Gastrocnemius medialis (tissue), 4 donors: ENCODE data around the gene AKAP13. TPM values are rescaled to one million over a fixed set of nuclear protein-coding genes. Genes with fewer than 3 reads are reported as not detected.

Source experiments
- ATAC-seq, 2 donors: fragments of 150-250 bp; one replicate each; pipeline ENCODE4 v1.9.1; 2016
- DNase-seq, 2 donors: peaks; one replicate each; pipeline ENCODE4 v3.0.0-alpha.2; 2019
- H3K27ac ChIP-seq, 4 donors: fragments of 200-600 bp; sonication (generic); 1 replicate in 1 of 4; 2 replicates in 3 of 4; pipeline ENCODE4 v1.5.1; 2016 to 2018; ENCODE audit warnings: mild to moderate bottlenecking in 2 of 4, moderate library complexity in 1 of 4
- H3K27me3 ChIP-seq, 3 donors: fragments of 200-600 bp; sonication (generic) in 2 of 3; 1 replicate in 1 of 3; 2 replicates in 2 of 3; pipeline versions ENCODE4 v1.5.1 to v1.6.0; 2016 to 2019; ENCODE audit warnings: mild to moderate bottlenecking in 1 of 3, moderate library complexity in 1 of 3
- H3K36me3 ChIP-seq, 2 donors: fragments of 200-600 bp; sonication (generic) in 1 of 2; one replicate each; pipeline ENCODE4 v1.5.1; 2017 to 2018
- H3K4me1 ChIP-seq, 2 donors: fragments of 200-600 bp; sonication (generic) in 1 of 2; one replicate each; pipeline ENCODE4 v1.5.1; 2016 to 2017; ENCODE audit warnings: mild to moderate bottlenecking in 2 of 2
- H3K4me3 ChIP-seq, 4 donors: fragments of 200-600 bp; sonication (generic) in 3 of 4; 1 replicate in 1 of 4; 2 replicates in 3 of 4; pipeline ENCODE4 v1.5.1; 2016 to 2019; ENCODE audit warnings: mild to moderate bottlenecking in 2 of 4
- H3K9me3 ChIP-seq, 3 donors: fragments of 200-600 bp; sonication (generic) in 2 of 3; 1 replicate in 1 of 3; 2 replicates in 2 of 3; pipeline ENCODE4 v1.5.1; 2016 to 2019
- CTCF ChIP-seq, 5 experiments: fragments of 450-650 bp in 3 of 5; fragments of 200-600 bp in 2 of 5; sonication (generic) in 2 of 5; IDR thresholded peaks in 4 of 5; conservative IDR thresholded peaks in 1 of 5; 1 replicate in 4 of 5; 2 replicates in 1 of 5; pipeline ENCODE4 v1.5.1; 2016 to 2019; ENCODE audit warnings: antibody characterized with exemption in 5 of 5, mild to moderate bottlenecking in 3 of 5, moderate library complexity in 3 of 5
- POLR2A ChIP-seq, 2 donors: fragments of 450-650 bp; IDR thresholded peaks; one replicate each; pipeline ENCODE4 v1.6.1; 2017; ENCODE audit warnings: antibody characterized with exemption in 2 of 2, mild to moderate bottlenecking in 2 of 2, moderate library complexity in 2 of 2
- in situ Hi-C, 4 donors: fragments of 200-750 bp; cut with MboI; loops; one replicate each; pipeline versions ENCODE4 v1.15.0 to v1.8.0; 2017; ENCODE audit warnings: low sequenced_read_pairs in 4 of 4
- intact Hi-C: fragments of 100-400 bp; cut with DNase I; formaldehyde crosslinking; loops from one replicate; pipeline ENCODE4 v1.15.1; 2023; ENCODE audit warnings: low total_unique reads
- total RNA-seq, 4 donors: library from RNA; depleted of rRNA; stranded (reverse); fragments of >200 nt; gene quantifications; one replicate each; pipeline versions ENCODE4 v1.1.0 to v1.2.3, GENCODE V29; 2016

The AKAP13 gene
- total RNA-seq, 4 donors from 2014 or later, result 127 to 481 (median 172) TPM

DNA sequence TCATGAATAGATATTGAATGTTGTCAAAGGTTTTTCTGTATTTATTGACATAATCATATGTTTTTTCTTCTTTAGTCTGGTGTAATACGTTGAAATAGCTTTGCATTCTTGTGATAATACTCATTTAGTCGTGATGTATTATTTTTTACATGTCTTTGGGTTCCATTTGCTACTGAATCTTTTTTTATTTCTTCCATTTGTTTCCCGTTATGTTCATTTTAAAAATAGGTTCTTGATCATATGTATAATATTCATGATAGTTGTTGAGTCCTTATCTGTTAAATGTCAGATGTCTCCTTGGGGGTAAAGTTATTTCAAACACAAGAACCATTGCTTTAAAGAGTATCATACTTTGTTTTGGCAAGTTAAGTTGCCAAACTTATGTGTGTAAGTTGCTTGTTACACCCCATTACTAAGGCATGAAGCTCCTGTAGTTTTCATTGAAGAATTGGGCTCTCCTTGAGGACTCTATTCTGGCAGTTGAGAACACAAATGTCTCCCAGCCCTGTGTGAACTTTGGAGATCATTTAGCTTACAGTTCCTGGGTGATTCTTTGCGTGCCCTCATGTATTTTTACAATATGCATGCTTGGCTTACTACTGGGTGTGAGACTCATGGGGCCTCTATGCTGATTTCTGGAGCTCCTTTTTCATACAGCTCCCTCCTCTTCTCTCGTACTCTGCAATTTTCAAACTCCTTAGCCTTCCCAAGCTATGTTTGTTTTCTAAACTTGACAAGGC lies 8.3 kb downstream of the AKAP13 start:
- DNase-seq (no peak), ATAC-seq (no peak)
- in situ Hi-C loops, result no loop called here
- H3K4me1 ChIP-seq, result peaks cover 4 to 12% of the 10 kb centered on the region in 2 donors
- H3K4me3 ChIP-seq, result no peak overlapping the region
- H3K36me3 ChIP-seq, result no peaks in the 10 kb centered on the region
- H3K9me3 ChIP-seq, result no peaks in the 10 kb centered on the region
- intact Hi-C loops, result no loop called here
- H3K27ac ChIP-seq, result no peak overlapping the region
- H3K27me3 ChIP-seq, result no peaks in the 10 kb centered on the region
- TF ChIP-seq POLR2A (IDR thresholded peaks at IDR 0.05), result no peak
- no peak for TF ChIP-seq CTCF (IDR thresholded peaks at IDR 0.05 in 4 of 5, conservative IDR thresholded peaks at IDR 0.05 in 1 of 5)

DNA sequence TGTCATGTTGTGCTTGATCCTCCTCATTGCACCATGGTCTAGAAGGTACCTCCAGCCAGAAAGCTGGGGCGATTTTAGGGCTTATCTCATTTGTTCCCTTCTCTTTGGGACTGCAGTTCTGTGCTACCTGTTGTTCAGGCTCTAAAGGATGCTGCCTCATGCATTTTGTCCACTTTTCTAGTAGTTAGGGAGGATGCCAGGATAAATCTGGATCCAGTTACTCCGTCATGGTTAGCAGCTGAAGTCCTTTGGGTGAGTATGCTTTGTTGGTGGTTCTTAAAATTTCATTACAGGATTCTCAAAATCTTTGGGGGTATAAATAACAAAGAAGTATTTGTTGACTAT lies 8.9 kb downstream of the AKAP13 start:
- no peak for ATAC-seq
- no peaks in the 10 kb centered on the region for H3K9me3 ChIP-seq
- DNase-seq, result no peak
- TF ChIP-seq POLR2A (IDR thresholded peaks at IDR 0.05) (no peak), CTCF (IDR thresholded peaks at IDR 0.05 in 4 of 5, conservative IDR thresholded peaks at IDR 0.05 in 1 of 5) (no peak)
- H3K27me3 ChIP-seq, result no peaks in the 10 kb centered on the region
- H3K36me3 ChIP-seq, result no peaks in the 10 kb centered on the region
- peaks cover 6 to 15% of the 10 kb centered on the region in 2 donors for H3K4me1 ChIP-seq
- H3K4me3 ChIP-seq, result no peak overlapping the region
- in situ Hi-C loops, result no loop called here
- no peak overlapping the region for H3K27ac ChIP-seq
- intact Hi-C loops, result no loop called here

DNA sequence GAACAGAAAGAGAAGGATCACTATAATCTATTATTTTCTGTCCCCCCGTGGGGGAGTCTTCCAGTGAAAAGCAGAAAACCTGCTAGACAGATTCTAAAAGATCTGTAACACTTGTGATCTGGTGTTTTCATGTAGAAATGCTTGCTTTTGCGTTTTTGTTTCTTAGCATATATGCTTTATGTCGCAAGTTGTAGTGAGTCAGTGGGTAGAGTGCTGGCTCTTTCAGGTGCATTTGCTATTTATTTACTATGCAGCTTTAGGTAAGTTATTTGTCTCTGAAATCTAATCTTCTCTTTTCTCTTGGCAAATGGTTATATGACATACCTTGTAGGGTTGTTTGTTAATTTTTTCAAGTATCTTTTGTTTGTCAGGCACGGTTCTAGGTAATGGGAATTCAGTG lies 9.4 kb downstream of the AKAP13 start:
- no peak overlapping the region for H3K27ac ChIP-seq
- ATAC-seq (no peak), DNase-seq (no peak)
- H3K4me1 ChIP-seq, result peaks cover 10 to 20% of the 10 kb centered on the region in 2 donors
- TF ChIP-seq CTCF (IDR thresholded peaks at IDR 0.05 in 4 of 5, conservative IDR thresholded peaks at IDR 0.05 in 1 of 5), result no peak
- H3K27me3 ChIP-seq, result no peaks in the 10 kb centered on the region
- H3K9me3 ChIP-seq, result no peaks in the 10 kb centered on the region
- in situ Hi-C loops (no loop called here), intact Hi-C loops (no loop called here)
- no peak overlapping the region for H3K4me3 ChIP-seq
- no peaks in the 10 kb centered on the region for H3K36me3 ChIP-seq

GRCh38 chr15:85393210-85393609 lies 12.8 kb downstream of the AKAP13 start:
- Histone ChIP-seq H3K27ac (no peak overlapping the region), H3K4me1 (peaks cover 20 to 30% of the 10 kb centered on the region in 2 donors), H3K27me3 (no peaks in the 10 kb centered on the region), H3K36me3 (no peaks in the 10 kb centered on the region), H3K9me3 (no peaks in the 10 kb centered on the region), H3K4me3 (no peak overlapping the region)
- intact Hi-C loops (no loop called here), in situ Hi-C loops (no loop called here)
- DNase-seq (no peak), ATAC-seq (no peak)
- no peak for TF ChIP-seq POLR2A (IDR thresholded peaks at IDR 0.05)
- no peak for TF ChIP-seq CTCF (IDR thresholded peaks at IDR 0.05 in 4 of 5, conservative IDR thresholded peaks at IDR 0.05 in 1 of 5)
